ENCODE measurements around the gene DOCK1. TPM values are rescaled to one million over a fixed set of nuclear protein-coding genes. Genes with fewer than 3 reads are reported as not detected.
A peak's percentile ranks its signal among the peaks of the same experiment; 100 is the strongest.
"Not testable (repeated sequence)": the region's sequence is repeated elsewhere in the genome, so short reads cannot be mapped to it uniquely, and the experiment has no call there.

Gene DOCK1
- total RNA-seq, 1 experiment from 2014 or later, result 44.5 TPM

DNA sequence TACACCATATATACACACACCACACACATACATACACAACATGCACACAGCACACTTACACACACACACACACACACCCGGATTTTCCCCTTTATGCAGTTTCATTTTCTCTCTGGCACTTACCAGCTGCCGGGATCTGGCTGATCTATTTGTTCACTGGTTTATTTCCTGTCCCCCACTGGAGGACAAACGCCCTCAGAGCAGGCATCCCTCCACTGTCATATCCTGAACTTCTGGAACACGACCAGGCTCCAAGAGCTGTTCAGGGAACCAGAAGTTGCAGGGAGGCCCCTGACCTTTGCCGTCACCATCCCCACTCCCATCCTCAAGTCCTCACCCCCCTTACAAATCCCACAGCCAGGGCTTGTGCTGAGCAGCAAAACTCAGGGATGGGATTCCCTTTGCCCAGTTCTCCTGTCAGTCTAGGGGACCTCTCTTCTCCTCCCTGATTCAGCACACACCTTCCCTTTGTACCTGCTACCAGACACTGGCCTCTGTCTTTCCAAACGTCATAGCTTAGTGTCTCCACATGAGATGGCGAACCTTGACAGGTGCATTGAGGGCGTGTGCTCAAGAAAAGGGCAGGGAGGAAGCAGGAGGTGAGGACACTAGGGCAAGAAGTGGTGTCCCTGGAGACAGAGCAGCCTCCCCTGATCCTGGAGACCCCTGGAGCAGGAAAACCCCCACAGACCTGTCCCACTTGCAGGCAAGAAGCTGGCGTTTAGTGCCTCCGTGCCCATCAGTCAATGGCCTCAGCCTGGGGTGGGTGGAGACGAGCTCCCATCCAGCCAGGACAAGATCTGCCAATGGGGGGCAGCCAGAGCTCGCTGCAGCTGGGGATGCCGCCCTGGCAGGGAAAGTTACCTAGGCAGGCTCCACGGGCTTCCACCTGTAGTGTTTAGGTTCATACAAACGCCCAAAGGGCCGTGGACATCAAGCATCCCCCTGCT, 12.7 kb upstream of the DOCK1 start:
- no peaks in the 10 kb centered on the region for H3K36me3 ChIP-seq (replicated peaks; ENCODE audit: control insufficient read depth, insufficient read depth, low read length)
- no peak overlapping the region for H3K4me3 ChIP-seq (ENCODE audit: insufficient read depth, low read depth, low read length)
- no peak for DNase-seq
- H3K27me3 ChIP-seq (ENCODE audit: control insufficient read depth, insufficient read depth, low read length), result no peaks in the 10 kb centered on the region

DNA sequence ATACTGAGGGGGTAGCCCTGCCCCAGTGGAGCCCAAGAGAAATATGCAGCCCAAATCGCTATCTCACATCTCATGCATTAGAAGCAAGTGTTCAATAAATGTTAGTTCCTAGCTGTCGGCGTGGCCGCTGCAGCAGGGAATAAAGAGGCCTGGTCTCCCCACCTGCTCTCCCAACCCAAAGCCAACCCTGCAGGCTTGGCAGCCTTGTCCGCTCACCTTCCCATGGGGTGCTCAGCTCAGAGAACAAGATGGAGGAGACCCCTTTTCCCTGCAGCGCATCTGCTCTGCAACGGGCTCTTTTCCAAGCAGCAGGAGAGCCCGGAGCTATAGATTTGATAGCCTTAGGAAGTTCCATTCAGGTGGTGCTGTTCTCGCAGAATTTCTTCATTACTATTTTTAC, 12.0 kb upstream of the DOCK1 start:
- no peak for DNase-seq
- no peaks in the 10 kb centered on the region for H3K27me3 ChIP-seq (ENCODE audit: control insufficient read depth, insufficient read depth, low read length)
- H3K36me3 ChIP-seq (replicated peaks; ENCODE audit: control insufficient read depth, insufficient read depth, low read length), result no peaks in the 10 kb centered on the region
- no peak overlapping the region for H3K4me3 ChIP-seq (ENCODE audit: insufficient read depth, low read depth, low read length)

DNA sequence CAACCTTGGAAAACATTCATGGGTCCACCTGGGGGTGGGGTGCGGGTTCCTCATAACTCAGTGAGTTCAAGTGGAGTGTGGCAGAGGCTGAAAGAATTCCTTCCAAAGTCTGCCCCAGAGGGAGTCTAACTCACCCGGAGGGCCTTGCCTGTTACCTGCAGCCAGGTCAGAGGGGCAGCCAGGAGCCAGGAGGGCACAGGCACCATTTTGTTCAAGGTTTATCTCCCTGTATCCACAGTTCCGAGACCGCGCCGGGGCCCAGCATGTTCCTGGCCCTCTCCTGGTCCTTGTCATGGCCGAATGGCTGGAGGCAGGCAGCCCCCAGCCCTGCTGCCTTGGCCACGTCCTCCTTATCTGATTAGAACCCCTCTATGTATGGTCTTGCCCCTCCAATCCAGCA, 11.4 kb upstream of the DOCK1 start:
- Histone ChIP-seq H3K27me3 (ENCODE audit: control insufficient read depth, insufficient read depth, low read length) (no peaks in the 10 kb centered on the region), H3K36me3 (replicated peaks; ENCODE audit: control insufficient read depth, insufficient read depth, low read length) (no peaks in the 10 kb centered on the region)
- no peak for DNase-seq

DNA sequence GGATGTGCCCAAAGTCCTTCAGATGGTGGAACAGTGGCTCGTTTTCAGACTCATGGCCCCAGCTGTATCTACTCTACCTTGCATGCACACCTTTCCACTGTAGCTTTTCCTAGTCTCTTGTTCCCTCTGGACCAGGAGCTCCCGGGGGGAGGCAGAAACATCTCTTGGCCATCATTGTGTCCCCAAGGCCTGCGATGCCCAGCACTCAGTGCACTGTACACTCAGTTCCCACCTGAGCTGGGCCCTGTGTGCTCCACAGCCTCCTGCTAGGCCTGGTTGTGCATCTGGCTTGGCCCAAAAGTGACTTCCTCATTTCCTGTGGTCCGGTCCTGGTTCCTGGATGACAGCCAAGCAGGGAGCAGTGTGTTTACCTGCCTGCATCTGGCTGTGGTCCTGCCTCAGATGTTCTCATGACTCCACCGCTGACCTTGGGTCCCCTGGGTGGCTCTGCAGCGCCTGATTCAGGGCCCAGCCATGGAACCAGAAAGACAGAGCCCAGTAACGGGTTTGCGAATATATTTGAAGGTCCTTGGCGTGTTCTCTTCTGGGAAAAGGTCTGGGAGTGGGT, 9.9 kb upstream of the DOCK1 start:
- Histone ChIP-seq H3K36me3 (replicated peaks; ENCODE audit: control insufficient read depth, insufficient read depth, low read length) (no peaks in the 10 kb centered on the region), H3K4me3 (ENCODE audit: insufficient read depth, low read depth, low read length) (no peak overlapping the region), H3K27me3 (ENCODE audit: control insufficient read depth, insufficient read depth, low read length) (no peaks in the 10 kb centered on the region)
- DNase-seq, result no peak

More for the DNA sequence above, 11.4 kb upstream of the DOCK1 start:
- no peak overlapping the region for H3K4me3 ChIP-seq (ENCODE audit: insufficient read depth, low read depth, low read length)

DNA sequence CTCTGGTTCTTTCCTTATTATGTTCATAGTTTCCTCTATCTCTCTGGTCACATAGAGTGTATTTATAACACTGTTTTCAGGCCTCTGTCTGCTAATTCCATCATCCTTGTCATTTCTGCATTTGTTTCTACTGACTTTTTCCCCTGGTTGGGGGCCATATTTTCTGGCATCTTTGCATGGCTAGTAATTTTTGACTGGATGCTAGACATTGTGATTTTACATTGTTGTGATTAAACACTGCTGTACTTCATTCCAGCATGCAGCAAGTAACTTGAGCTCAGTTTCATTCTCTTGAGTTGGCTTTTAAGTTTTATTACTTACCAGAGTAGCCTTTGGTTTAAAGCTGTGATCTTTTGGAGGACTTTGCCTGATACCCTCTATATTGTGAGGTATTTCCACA, 6.8 kb upstream of the DOCK1 start:
- Histone ChIP-seq H3K36me3 (replicated peaks; ENCODE audit: control insufficient read depth, insufficient read depth, low read length) (no peaks in the 10 kb centered on the region), H3K27me3 (ENCODE audit: control insufficient read depth, insufficient read depth, low read length) (no peaks in the 10 kb centered on the region), H3K4me3 (ENCODE audit: insufficient read depth, low read depth, low read length) (no peak overlapping the region)
- no peak for DNase-seq

DNA sequence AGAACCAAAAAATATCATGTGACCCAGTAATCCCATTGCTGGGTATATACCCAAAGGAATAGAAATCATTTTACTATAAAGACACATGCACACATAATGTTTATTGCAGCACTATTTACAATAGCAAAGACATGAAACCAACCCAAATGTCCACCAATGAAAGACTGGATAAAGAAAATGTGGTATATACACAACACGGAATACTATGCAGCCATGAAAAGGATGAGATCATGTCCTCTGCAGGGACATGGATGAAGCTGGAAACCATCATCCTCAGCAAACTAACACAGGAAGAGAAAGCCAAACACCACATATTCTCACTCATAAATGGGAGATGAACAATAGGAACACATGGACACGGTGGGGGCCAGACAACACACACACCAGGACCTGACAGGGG, 5.7 kb upstream of the DOCK1 start:
- not testable (repeated sequence) for H3K27me3 ChIP-seq (ENCODE audit: control insufficient read depth, insufficient read depth, low read length); DNase-seq; H3K36me3 ChIP-seq (replicated peaks; ENCODE audit: control insufficient read depth, insufficient read depth, low read length); H3K4me3 ChIP-seq (ENCODE audit: insufficient read depth, low read depth, low read length)

DNA sequence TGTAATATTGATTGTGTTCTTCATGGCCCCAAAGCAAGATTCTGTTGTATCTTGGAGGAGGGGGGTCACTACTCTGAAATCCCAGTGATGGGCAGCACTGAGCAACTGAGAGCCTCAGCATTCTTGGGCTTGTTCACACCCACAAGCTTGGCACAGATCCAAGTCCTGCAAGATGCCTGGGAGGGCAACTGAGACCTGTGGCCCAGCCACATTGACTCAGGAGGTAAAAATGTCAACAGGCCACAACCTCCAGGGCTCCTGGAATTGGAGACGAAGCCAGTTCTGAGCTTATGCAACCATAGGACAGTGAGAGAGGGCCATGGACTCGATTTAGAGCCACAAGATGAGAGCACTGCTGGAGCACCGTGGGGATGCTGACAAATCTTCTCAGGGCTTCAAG, 3.1 kb upstream of the DOCK1 start:
- H3K27me3 ChIP-seq (ENCODE audit: control insufficient read depth, insufficient read depth, low read length), result no peaks in the 10 kb centered on the region
- no peak for DNase-seq

DNA sequence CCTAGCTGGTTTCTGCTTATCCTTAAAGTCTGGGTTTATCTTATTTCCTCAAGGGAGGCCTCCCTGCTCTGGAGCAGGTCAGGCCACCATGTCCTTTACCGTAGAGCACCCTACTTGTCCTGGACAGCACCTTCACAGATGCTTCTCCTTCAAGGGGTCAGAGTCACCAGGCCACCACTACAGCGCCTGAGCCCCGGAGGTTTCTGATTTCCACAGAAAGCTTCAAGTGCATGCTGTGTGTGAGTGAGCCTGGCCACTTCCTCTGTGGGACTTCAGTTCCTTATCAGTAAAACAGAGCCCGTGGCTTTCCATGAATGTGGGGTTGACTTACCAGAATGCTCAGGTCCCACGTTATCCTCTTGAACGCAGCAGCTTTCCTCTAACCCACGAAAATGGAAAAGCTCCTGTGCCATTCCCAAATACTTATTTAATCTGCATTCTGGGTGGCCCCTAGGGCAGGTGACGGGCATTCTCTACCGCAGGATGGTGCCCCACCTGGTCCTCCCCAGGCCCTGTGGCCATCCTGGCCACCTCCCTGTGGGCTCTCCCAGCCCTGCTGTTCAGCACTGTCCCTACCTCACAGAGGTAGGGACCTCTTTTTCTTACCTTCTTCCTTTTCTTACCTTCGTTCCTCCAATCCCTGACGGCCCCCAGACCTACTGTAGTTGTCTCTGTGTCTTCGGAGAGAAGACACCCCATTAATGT, 1.4 kb upstream of the DOCK1 start:
- no peak overlapping the region for H3K4me3 ChIP-seq (ENCODE audit: insufficient read depth, low read depth, low read length)
- H3K27me3 ChIP-seq (ENCODE audit: control insufficient read depth, insufficient read depth, low read length), result no peaks in the 10 kb centered on the region
- H3K36me3 ChIP-seq (replicated peaks; ENCODE audit: control insufficient read depth, insufficient read depth, low read length), result no peaks in the 10 kb centered on the region
- DNase-seq, result no peak

More for the DNA sequence above, 3.1 kb upstream of the DOCK1 start:
- Histone ChIP-seq H3K36me3 (replicated peaks; ENCODE audit: control insufficient read depth, insufficient read depth, low read length) (no peaks in the 10 kb centered on the region), H3K4me3 (ENCODE audit: insufficient read depth, low read depth, low read length) (no peak overlapping the region)

DNA sequence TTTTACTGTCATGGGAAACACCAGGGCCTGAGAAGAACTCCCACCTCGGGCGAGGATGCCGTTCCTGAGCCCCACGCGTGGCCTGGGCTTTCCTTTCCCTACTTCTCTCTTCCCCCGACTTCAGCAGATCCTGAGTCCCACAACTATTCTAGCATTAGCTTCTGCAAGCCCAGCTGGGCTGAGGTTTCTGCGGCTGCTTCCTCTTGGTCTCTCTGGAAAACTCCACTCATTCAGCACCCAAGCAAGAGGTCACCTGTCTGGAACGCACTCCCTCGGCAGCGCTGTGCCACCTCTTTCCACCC, 761 bp upstream of the DOCK1 start:
- Histone ChIP-seq H3K4me3 (ENCODE audit: insufficient read depth, low read depth, low read length) (peak overlapping the region; percentile 71), H3K36me3 (replicated peaks; ENCODE audit: control insufficient read depth, insufficient read depth, low read length) (no peaks in the 10 kb centered on the region), H3K27me3 (ENCODE audit: control insufficient read depth, insufficient read depth, low read length) (no peaks in the 10 kb centered on the region)
- no peak for DNase-seq

DNA sequence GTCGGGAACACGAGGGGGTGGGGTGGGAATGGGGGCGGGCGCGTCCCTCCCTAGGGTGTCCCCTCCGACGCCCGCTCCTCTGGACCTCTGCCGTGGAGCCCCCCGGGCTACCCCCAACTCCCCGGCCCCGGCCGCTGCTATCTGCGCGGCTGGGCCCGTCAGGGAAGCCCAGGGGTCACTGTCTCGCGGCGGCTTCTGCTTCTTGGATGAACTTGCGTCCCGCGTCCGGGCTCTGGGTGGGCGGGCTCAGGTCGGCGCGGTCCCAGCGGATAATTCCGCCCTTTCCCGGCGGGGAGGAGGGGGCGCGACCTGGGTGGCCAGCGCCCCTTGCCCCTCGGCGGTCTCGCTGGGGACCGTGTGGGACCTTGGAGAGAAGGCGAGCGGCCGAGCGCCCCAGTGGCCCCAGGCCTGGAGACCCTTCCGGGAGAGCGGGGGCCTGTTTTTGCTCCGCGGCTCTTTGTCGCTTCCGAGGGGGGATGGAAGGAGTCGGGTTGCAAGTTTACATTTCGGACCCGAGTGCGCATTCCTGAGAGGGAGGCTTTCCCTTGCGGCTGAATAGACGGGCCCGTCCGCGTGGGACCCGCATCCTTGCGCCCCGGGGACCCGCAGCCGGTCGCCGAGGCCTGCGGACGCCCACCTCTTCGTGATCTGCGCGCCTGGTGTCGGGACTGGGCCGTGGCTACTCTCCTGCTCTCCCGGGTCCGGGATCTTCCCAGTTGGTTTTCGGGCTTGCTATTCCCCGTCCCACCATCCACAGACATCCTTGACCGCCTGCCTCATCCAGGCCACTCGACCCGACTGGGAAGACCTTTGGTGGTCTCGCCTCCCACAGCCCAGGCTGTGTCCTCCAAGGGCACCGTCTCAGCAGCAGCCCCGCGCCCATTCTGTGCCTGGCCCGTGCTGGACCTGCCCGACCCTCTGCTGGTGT, 812 bp downstream of the DOCK1 start:
- Histone ChIP-seq H3K27me3 (ENCODE audit: control insufficient read depth, insufficient read depth, low read length) (no peaks in the 10 kb centered on the region), H3K4me3 (ENCODE audit: insufficient read depth, low read depth, low read length) (peak overlapping the region; percentile 71), H3K36me3 (replicated peaks; ENCODE audit: control insufficient read depth, insufficient read depth, low read length) (no peaks in the 10 kb centered on the region)
- peak; percentile 91 for DNase-seq

DNA sequence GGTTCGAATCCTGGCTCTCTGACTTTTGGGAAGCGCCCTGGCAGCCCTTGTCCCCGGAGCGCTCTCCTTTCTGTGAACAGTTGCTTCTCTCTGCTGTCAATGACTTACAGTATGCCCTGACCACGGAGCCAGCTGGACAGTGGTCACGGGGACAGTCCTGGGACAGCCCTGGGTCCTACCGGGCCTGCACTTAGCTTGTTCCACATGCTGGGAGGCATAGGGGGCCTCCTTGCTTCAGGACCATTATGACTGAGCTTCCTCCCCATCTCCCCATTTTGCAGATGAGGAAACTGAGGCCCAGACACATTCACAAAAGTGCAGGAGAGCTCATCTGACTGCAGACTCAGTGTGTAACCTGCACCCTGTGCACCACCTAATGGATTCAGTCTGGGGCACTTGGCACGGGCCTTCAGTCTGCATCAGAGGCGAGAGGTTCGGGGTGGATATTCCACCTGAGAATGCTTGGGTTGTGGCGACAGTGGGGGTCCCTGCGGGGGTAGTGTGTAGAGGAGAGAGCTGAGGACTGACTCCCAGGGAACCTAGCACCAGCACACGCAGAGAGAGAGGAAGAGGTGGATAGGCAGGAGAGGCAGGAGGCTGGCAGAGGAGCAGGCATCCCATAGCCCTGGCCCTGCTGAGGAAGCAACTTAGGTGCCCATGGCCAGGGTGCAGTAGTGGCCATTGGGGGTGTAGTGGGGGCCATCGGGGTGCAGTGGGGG, 1.6 kb downstream of the DOCK1 start:
- Histone ChIP-seq H3K27me3 (ENCODE audit: control insufficient read depth, insufficient read depth, low read length) (no peaks in the 10 kb centered on the region), H3K36me3 (replicated peaks; ENCODE audit: control insufficient read depth, insufficient read depth, low read length) (no peaks in the 10 kb centered on the region), H3K4me3 (ENCODE audit: insufficient read depth, low read depth, low read length) (peak overlapping the region; percentile 71)
- peak; percentile 39 for DNase-seq

DNA sequence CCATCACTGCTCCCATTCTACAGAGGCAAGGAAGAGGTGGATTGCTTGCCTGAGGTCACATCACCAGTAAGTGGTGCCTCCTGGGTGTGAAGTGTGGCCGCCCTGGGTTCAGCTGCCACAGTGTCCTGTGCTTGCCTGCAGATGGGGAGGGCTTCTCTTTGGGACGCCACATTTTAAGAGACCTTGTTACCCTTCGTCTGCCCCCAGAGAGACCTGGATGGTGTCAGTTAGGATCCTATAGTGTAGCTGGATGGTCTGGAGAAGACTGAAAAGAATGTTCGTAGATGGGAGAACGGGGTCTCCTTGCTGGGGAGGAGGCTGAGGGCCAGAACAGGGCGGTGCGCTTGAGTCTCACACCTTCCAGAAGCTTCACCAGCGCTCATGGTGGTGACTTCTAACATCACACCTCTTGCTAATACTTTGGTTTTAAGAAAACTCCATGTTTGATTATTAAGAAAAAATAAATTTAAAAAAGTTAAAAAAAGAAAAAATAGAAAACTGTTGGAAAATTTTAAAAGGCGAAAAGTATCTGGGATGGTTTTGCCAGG, 2.3 kb downstream of the DOCK1 start:
- Histone ChIP-seq H3K4me3 (ENCODE audit: insufficient read depth, low read depth, low read length) (no peak overlapping the region), H3K27me3 (ENCODE audit: control insufficient read depth, insufficient read depth, low read length) (no peaks in the 10 kb centered on the region), H3K36me3 (replicated peaks; ENCODE audit: control insufficient read depth, insufficient read depth, low read length) (no peaks in the 10 kb centered on the region)
- peak; percentile 61 for DNase-seq

DNA sequence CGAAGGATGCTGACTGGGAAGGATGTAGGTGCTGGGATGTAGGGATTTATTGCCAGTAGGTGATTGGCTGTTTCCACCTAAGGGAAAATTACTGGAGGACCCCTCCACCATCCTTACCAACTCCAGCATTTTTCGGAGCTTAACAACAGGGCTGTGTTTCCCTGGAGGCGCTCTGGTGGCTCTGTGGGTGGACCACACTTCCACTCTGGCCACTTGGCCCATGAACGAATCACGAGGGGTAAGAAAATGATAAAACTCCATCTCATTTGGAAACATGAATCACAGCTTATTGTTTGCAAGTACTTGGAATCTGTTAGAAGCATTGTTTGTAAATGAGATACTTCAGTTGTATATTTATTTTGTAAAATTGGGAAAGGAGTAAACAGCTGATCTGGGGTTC, 3.0 kb downstream of the DOCK1 start:
- Histone ChIP-seq H3K4me3 (ENCODE audit: insufficient read depth, low read depth, low read length) (no peak overlapping the region), H3K27me3 (ENCODE audit: control insufficient read depth, insufficient read depth, low read length) (no peaks in the 10 kb centered on the region), H3K36me3 (replicated peaks; ENCODE audit: control insufficient read depth, insufficient read depth, low read length) (no peaks in the 10 kb centered on the region)
- no peak for DNase-seq

Measured in H7 (cell line).